ENCODE results near the gene DNM1L.

Gene DNM1L

GRCh38 chr12:32788405-32788804, 109.3 kb downstream of the DNM1L start:
- Mint-ChIP-seq H3K4me1 (no peaks in the 10 kb centered on the region), H3K36me3 (ENCODE audit: low read depth) (peaks cover 14% of the 10 kb centered on the region), H3K4me3 (no peak overlapping the region), H3K27me3 (ENCODE audit: low read depth) (peaks cover 5% of the 10 kb centered on the region), H3K27ac (no peak overlapping the region), H3K9me3 (no peaks in the 10 kb centered on the region)
- TF ChIP-seq CTCF (IDR thresholded peaks at IDR 0.05; ENCODE audit: unreplicated experiment in 3 of 3), result no peak

- Mint-ChIP-seq H3K4me1 (no peaks in the 10 kb centered on the region), H3K27me3 (ENCODE audit: low read depth) (peaks cover 5% of the 10 kb centered on the region), H3K4me3 (no peak overlapping the region), H3K9me3 (no peaks in the 10 kb centered on the region), H3K27ac (no peak overlapping the region), H3K36me3 (ENCODE audit: low read depth) (peaks cover 17% of the 10 kb centered on the region)
- TF ChIP-seq CTCF (IDR thresholded peaks at IDR 0.05; ENCODE audit: unreplicated experiment in 3 of 3), result no peak
These were observed 110.3 kb downstream of the DNM1L start for GRCh38 chr12:32789446-32789845.

GRCh38 chr12:32789916-32790315, 110.8 kb downstream of the DNM1L start:
- H3K4me3 Mint-ChIP-seq, result no peak overlapping the region
- H3K27ac Mint-ChIP-seq, result no peak overlapping the region
- TF ChIP-seq CTCF (IDR thresholded peaks at IDR 0.05; ENCODE audit: unreplicated experiment in 3 of 3), result no peak
- no peaks in the 10 kb centered on the region for H3K4me1 Mint-ChIP-seq
- no peaks in the 10 kb centered on the region for H3K9me3 Mint-ChIP-seq
- peaks cover 5% of the 10 kb centered on the region for H3K27me3 Mint-ChIP-seq (ENCODE audit: low read depth)
- peaks cover 17% of the 10 kb centered on the region for H3K36me3 Mint-ChIP-seq (ENCODE audit: low read depth)

DNA sequence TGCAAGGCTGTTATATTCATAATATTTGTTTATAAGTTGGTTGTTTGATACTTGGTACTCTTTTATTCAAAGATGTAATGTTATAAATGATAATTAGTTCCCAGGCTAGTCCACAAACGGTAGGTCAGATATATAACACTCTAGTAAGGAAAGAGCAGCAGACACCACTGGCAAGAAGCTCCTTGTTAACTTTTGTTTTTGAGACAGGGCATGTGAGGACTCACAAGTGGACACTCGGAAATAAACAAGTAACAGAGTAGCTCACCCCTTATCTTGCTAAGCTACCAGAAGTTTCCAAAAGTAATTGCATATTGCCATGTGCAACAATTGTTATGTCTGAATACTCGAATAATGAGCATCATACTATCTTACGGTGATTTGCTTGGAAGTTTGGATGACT, 115.2 kb downstream of the DNM1L start:
- peaks cover 27% of the 10 kb centered on the region for H3K36me3 Mint-ChIP-seq (ENCODE audit: low read depth)
- H3K27me3 Mint-ChIP-seq (ENCODE audit: low read depth), result no peaks in the 10 kb centered on the region
- no peak for TF ChIP-seq CTCF (IDR thresholded peaks at IDR 0.05; ENCODE audit: unreplicated experiment in 3 of 3)
- no peaks in the 10 kb centered on the region for H3K9me3 Mint-ChIP-seq
- H3K4me1 Mint-ChIP-seq, result no peaks in the 10 kb centered on the region
- no peak overlapping the region for H3K4me3 Mint-ChIP-seq
- H3K27ac Mint-ChIP-seq, result no peak overlapping the region
